Upper lobe of left lung (tissue), 6 donors: Measurements from ENCODE around the gene CACNA1S. TPM values are rescaled to one million over a fixed set of nuclear protein-coding genes. Genes with fewer than 3 reads are reported as not detected.

Experiments used
- ATAC-seq, 2 donors: fragments of 200-7000 bp; cut with Tn5 transposase; one replicate each; pipeline ENCODE4 v1.9.1; 2022; ENCODE audit warnings: mild to moderate bottlenecking in 2 of 2, moderate library complexity in 2 of 2; ENCODE audit not compliant: low FRiP score in 2 of 2
- DNase-seq, 2 donors: peaks; one replicate each; pipeline ENCODE4 v3.0.0-alpha.2; 2019 to 2020
- H3K27ac ChIP-seq, 4 donors: fragments of 200-600 bp; sonication (generic); one replicate each; pipeline ENCODE4 v1.5.1; 2016 to 2019
- H3K27me3 ChIP-seq, 4 donors: fragments of 200-600 bp; sonication (generic); one replicate each; pipeline ENCODE4 v1.5.1; 2017 to 2019
- H3K36me3 ChIP-seq, 4 donors: fragments of 200-600 bp; sonication (generic); one replicate each; pipeline ENCODE4 v1.5.1; 2016 to 2019
- H3K4me1 ChIP-seq, 4 donors: fragments of 200-600 bp; sonication (generic); one replicate each; pipeline ENCODE4 v1.5.1; 2018 to 2019
- H3K4me3 ChIP-seq, 4 donors: fragments of 200-600 bp; sonication (generic); one replicate each; pipeline ENCODE4 v1.5.1; 2017 to 2019; ENCODE audit warnings: mild to moderate bottlenecking in 2 of 4, moderate library complexity in 1 of 4
- H3K9me3 ChIP-seq, 4 donors: fragments of 200-600 bp; sonication (generic); one replicate each; pipeline ENCODE4 v1.5.1; 2018 to 2019
- EP300 ChIP-seq, 4 donors: sonication (generic); formaldehyde crosslinking; IDR thresholded peaks; one replicate each; pipeline ENCODE4 v1.5.1; 2017; ENCODE audit warnings: antibody characterized with exemption in 4 of 4, control low read depth in 2 of 4
- POLR2A ChIP-seq, 4 donors: fragments of 450-650 bp; IDR thresholded peaks; one replicate each; pipeline ENCODE4 v1.5.1; 2016 to 2017; ENCODE audit warnings: antibody characterized with exemption in 4 of 4, mild to moderate bottlenecking in 2 of 4
- POLR2AphosphoS5 ChIP-seq, 2 donors: sonication (generic); formaldehyde crosslinking; IDR thresholded peaks; one replicate each; pipeline ENCODE4 v1.5.1; 2017; ENCODE audit warnings: antibody characterized with exemption in 2 of 2
- WGBS, 2 donors: methylation state at CpG; one replicate each; pipeline ENCODE4 v1.1.5; 2017 to 2018; 5-methylcytosine and 5-hydroxymethylcytosine counted together
- total RNA-seq, 6 donors: library from RNA; depleted of rRNA in 4 of 6; stranded (reverse); fragments of >200 nt in 4 of 6; gene quantifications; one replicate each; pipeline versions ENCODE4 v1.1.0 to v1.2.1, GENCODE V29; 2016 to 2021
- TF ChIP-seq, protein P1 (sequence below), 6 experiments: fragments of 450-650 bp in 4 of 6; fragments of 200-600 bp in 2 of 6; sonication (generic) in 2 of 6; IDR thresholded peaks; one replicate each; pipeline ENCODE4 v1.5.1; 2016 to 2019; ENCODE audit warnings: antibody characterized with exemption in 6 of 6
- donor health status: DM: no; HTN: no; CAD: no; lungs with moderate emphysema.
- donor health status: DM: no; HTN: yes; CAD: no; lungs with severe emphysema.

CACNA1S gene
- total RNA-seq, 6 donors from 2014 or later = 0.03 to 0.30 (median 0.10) TPM; not detected in 3

DNA sequence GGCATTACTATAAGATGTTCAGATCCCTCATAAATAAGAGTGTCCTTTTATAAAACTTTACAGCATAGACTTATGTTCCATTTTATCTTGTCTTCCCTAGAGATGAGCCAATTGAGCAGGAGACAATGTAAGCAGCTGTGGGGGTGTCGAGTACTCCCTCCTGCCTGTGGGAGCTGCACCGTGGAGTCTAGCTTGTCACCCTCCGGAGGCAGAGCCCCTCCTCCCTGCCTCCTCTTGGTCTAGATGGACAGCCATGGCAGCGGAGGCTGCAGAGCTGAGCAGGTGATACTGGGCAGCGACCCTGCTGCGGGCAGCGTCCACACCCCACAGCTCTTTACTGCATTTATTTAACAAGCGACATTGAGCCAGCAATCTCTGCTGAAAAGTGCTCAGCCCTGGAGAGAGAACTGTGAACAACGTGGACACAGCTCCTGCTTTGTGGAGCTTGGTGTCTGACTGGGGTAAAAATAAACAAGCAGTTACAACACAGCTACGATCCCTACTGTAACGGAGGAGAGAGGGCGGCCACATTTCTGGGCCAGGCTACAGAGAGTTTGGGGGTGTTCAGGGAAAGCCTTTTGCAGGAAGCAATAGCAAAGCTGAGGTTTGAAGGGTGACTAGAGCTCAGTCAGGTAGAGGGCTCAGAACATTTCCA is 75.9 kb downstream of the CACNA1S start:
- DNase-seq (no peak), ATAC-seq (no peak)
- 70 to 79% methylated on average over 12 of the region's 12 CpGs for WGBS, 2 donors
- no peak for TF ChIP-seq POLR2A (IDR thresholded peaks at IDR 0.05)
- no peak for TF ChIP-seq EP300 (IDR thresholded peaks at IDR 0.05)
- no peak for TF ChIP-seq POLR2AphosphoS5 (IDR thresholded peaks at IDR 0.05)
- TF ChIP-seq, protein P1, sequence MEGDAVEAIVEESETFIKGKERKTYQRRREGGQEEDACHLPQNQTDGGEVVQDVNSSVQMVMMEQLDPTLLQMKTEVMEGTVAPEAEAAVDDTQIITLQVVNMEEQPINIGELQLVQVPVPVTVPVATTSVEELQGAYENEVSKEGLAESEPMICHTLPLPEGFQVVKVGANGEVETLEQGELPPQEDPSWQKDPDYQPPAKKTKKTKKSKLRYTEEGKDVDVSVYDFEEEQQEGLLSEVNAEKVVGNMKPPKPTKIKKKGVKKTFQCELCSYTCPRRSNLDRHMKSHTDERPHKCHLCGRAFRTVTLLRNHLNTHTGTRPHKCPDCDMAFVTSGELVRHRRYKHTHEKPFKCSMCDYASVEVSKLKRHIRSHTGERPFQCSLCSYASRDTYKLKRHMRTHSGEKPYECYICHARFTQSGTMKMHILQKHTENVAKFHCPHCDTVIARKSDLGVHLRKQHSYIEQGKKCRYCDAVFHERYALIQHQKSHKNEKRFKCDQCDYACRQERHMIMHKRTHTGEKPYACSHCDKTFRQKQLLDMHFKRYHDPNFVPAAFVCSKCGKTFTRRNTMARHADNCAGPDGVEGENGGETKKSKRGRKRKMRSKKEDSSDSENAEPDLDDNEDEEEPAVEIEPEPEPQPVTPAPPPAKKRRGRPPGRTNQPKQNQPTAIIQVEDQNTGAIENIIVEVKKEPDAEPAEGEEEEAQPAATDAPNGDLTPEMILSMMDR (IDR thresholded peaks at IDR 0.05) = no peak
- Histone ChIP-seq H3K4me3 (no peak overlapping the region), H3K9me3 (no peaks in the 10 kb centered on the region), H3K4me1 (no peaks in the 10 kb centered on the region), H3K27ac (no peak overlapping the region), H3K27me3 (no peaks in the 10 kb centered on the region), H3K36me3 (no peaks in the 10 kb centered on the region)

DNA sequence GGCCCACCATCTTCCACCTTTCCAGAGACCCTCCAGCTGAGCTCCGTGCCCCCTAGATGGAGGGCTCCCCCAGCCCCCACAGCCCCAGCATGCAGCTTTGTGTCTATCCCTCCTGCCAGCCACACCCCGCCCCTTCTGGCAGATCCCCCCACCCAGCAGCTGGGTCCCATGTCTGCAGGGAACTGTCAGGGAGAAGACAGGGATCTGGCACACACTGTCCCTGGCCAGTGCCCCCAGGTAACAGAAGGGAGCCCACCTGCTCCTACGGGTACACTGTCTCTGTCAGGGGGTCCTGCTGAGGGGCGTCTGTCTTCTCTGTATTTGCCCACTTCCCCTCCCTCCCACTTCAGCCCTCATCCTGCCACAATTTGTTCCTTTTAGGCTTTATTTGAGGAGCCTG is 77.6 kb downstream of the CACNA1S start:
- ATAC-seq = no peak
- H3K27me3 ChIP-seq = no peaks in the 10 kb centered on the region
- no peak for DNase-seq
- no peaks in the 10 kb centered on the region for H3K4me1 ChIP-seq
- no peak overlapping the region for H3K4me3 ChIP-seq
- no peaks in the 10 kb centered on the region for H3K9me3 ChIP-seq
- H3K27ac ChIP-seq = no peak overlapping the region
- no peaks in the 10 kb centered on the region for H3K36me3 ChIP-seq
- WGBS, 2 donors = 63 to 79% methylated on average over 2 to 3 of the region's 4 CpGs
- TF ChIP-seq POLR2AphosphoS5 (IDR thresholded peaks at IDR 0.05) = no peak
- TF ChIP-seq EP300 (IDR thresholded peaks at IDR 0.05) = no peak
- TF ChIP-seq, protein P1 (IDR thresholded peaks at IDR 0.05) = no peak
- no peak for TF ChIP-seq POLR2A (IDR thresholded peaks at IDR 0.05)

DNA sequence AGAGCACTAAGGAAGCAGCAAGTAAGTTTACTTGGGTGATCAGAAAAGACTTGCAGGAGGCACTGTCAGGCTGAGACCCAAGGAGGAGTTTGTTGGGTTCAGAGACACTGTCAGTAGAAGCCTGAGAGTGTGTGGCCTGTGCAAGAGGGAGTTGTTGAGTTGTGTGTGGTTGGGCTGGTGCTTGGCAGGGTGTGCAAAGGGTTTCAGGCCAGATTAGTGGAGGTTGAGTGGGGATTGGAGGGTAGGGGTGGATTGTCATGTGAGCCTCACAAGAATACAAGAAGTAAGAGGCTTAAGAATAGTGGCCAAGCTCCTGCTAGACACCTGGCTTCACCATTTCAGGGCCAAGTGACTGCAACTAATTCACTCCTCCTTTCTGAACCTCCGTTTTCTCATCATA is 79.8 kb downstream of the CACNA1S start:
- Histone ChIP-seq H3K27ac (no peak overlapping the region), H3K9me3 (no peaks in the 10 kb centered on the region), H3K4me3 (no peak overlapping the region), H3K36me3 (no peaks in the 10 kb centered on the region), H3K27me3 (no peaks in the 10 kb centered on the region), H3K4me1 (peaks cover 7 to 15% (median 15%) of the 10 kb centered on the region in 4 donors)
- DNase-seq (no peak), ATAC-seq (no peak)
- TF ChIP-seq POLR2A (IDR thresholded peaks at IDR 0.05) (no peak), POLR2AphosphoS5 (IDR thresholded peaks at IDR 0.05) (no peak), EP300 (IDR thresholded peaks at IDR 0.05) (no peak)
- TF ChIP-seq, protein P1 (IDR thresholded peaks at IDR 0.05) = no peak
- WGBS, 2 donors = 95 to 97% methylated on average over 1 of the region's 1 CpG

DNA sequence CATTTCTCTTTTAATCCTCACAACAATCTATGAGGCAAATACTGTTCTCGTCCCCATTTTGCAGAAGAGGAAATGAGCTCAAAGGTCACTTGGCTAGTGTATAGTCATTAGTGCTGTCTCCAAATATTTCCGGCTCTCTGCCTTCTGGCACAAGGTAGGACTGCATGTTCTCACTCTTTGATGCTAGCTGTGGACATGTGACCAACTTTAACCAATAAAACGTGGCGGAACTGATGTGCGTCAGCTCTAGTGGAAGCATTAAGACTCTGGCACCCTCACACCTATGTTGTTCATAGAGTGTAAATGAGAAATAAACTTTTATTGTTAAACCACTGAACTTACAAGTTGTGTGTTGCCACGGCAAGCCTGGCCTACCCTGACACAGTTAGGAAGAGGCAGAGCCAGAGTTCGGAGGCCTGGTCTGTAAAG is 83.8 kb downstream of the CACNA1S start:
- Histone ChIP-seq H3K9me3 (no peaks in the 10 kb centered on the region), H3K4me1 (peaks cover 29 to 49% (median 41%) of the 10 kb centered on the region in 4 donors), H3K36me3 (no peaks in the 10 kb centered on the region), H3K27ac (peak overlapping the region; percentile 54 to 73 (median 66)), H3K4me3 (no peak overlapping the region), H3K27me3 (no peaks in the 10 kb centered on the region)
- 61 to 63% methylated on average over 7 of the region's 7 CpGs for WGBS, 2 donors
- ATAC-seq (peak; percentile 55 to 63), DNase-seq (peak in 1 of 2 donors; percentile 39)
- no peak for TF ChIP-seq POLR2A (IDR thresholded peaks at IDR 0.05)
- TF ChIP-seq, protein P1 (IDR thresholded peaks at IDR 0.05) = no peak
- peak in 1 of 2 donors; percentile 16 for TF ChIP-seq POLR2AphosphoS5 (IDR thresholded peaks at IDR 0.05)

DNA sequence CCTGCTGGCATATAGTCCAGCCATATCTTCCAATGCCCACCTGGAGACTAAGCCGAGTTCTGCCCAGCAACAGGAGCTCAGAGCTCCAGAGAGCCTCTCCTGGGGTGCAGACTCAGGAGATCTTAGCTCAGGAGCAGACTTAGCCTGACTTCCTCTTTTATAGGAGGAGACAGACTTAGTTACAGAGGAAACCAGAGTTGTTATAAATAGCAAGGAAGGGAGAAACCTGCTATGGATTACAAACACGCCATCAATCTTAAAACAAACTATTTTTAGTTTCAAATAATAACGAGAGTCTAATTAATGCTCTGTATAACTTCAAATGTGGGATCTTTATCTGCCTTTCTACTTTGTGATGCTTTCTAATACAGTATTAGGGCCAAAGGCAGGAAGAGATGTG is 85.4 kb downstream of the CACNA1S start:
- Histone ChIP-seq H3K4me1 (peaks cover 42 to 63% (median 55%) of the 10 kb centered on the region in 4 donors), H3K9me3 (no peaks in the 10 kb centered on the region), H3K27me3 (no peaks in the 10 kb centered on the region), H3K4me3 (no peak overlapping the region), H3K27ac (peak overlapping the region in 3 of 4 donors; percentile 8 to 67 (median 62)), H3K36me3 (no peaks in the 10 kb centered on the region)
- TF ChIP-seq POLR2AphosphoS5 (IDR thresholded peaks at IDR 0.05) (no peak), POLR2A (IDR thresholded peaks at IDR 0.05) (no peak), EP300 (IDR thresholded peaks at IDR 0.05) (no peak)
- TF ChIP-seq, protein P1 (IDR thresholded peaks at IDR 0.05) = no peak
- ATAC-seq = peak in 1 of 2 donors; percentile 25
- DNase-seq = no peak
- 31 to 37% methylated on average over 3 of the region's 3 CpGs for WGBS, 2 donors
